ENCODE measurements around the gene OTOS.

DNA sequence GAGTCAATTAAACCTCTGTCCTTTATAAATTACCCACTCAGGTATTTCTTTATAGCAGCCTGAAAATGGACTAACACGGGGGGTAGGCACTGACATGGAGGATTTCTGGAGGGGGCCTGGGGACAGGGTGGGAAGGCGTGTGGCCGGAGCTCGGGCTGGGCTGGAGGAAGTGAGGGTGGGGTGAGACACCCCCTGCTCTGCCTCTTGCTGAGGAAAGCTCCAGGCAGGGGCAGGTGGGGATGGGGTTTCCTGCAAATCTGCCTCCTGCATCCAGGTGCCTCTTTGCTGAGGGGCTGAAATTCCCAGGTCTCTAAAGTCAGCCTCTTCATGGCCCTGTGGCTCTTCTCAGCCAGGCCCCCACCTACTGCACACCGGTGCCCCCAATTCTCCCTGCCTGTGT lies 25.7 kb upstream of the OTOS start:
- TF ChIP-seq CTCF (IDR thresholded peaks at IDR 0.05) (no peak), EZH2 (IDR thresholded peaks at IDR 0.05; ENCODE audit: borderline replicate concordance, insufficient read depth, low read depth, low read length, poor library complexity, severe bottlenecking) (no peak)
